Left lobe of liver (tissue), 2 donors: ENCODE results near the gene PLEKHG3. TPM values are rescaled to one million over a fixed set of nuclear protein-coding genes. Genes with fewer than 3 reads are reported as not detected.

Source experiments
- ATAC-seq: fragments of 200-7000 bp; cut with Tn5 transposase; one replicate; pipeline ENCODE4 v1.9.1; 2020; ENCODE audit warnings: mild to moderate bottlenecking, moderate library complexity
- DNase-seq: peaks from one replicate; pipeline ENCODE4 v3.0.0-alpha.2; 2020; ENCODE audit warnings: low spot score
- total RNA-seq: library from RNA; stranded (reverse); gene quantifications from one replicate; pipeline ENCODE4 v1.2.1, GENCODE V29; 2021
- donor health status: DM: no; HTN: no; CAD: no; lungs with moderate emphysema.
- donor health status: DM: no; HTN: yes; CAD: no.

PLEKHG3 gene
- total RNA-seq, 1 donor from 2014 or later = 32.8 TPM

DNA sequence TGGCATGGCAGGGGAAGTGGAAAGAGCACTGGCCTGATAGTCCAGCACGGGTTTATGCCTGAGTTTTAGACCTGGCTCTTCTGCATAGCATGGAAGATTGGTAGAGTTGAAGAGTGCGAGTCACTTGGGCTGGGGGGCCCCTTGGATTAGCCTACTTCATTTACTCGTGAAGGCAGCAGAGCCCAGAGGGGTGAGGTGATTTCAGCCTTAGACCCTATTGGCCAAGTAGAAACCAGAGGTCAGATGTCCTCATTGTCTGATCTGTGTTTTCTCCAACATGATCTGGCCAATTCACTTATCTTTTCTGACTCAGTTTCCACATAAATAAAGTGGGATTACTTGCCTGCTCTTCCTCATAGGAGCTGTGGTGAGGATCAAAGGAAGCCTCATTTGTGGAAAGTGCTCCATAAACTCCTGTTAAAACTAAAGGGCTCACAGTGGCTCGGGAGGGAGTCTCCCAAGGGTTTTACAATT lies 1.9 kb downstream of the PLEKHG3 start:
- DNase-seq = no peak
- no peak for ATAC-seq

GRCh38 chr14:64706593-64707193 lies 2.5 kb downstream of the PLEKHG3 start:
- ATAC-seq (peak; percentile 64), DNase-seq (peak; percentile 87)

DNA sequence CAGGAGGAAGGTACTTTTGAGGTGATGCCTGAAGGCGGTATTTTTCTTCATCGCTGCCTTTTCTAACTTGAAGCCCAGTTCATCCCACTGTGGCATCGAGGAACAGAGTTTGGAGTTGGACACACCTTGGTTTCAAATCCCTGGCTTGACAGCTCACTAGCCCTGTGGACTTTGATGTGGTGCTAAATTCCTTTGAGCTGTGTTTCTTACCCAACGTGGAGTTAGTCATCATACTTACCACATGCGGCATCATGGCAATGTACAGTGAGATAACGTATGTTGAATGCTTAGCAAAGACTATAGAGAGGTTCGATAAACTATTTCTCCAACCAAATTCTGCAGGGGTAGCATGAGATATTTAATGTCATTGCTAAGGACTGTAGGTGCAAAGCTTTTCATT lies 3.4 kb downstream of the PLEKHG3 start:
- DNase-seq (peak; percentile 62), ATAC-seq (peak; percentile 3)

GRCh38 chr14:64708148-64709004 lies 4.2 kb downstream of the PLEKHG3 start:
- ATAC-seq (no peak), DNase-seq (no peak)

GRCh38 chr14:64709126-64709525 lies 4.9 kb downstream of the PLEKHG3 start:
- ATAC-seq = no peak
- no peak for DNase-seq

- DNase-seq = peak; percentile 90
- peak; percentile 73 for ATAC-seq
Observed at GRCh38 chr14:64711039-64711438, 6.8 kb downstream of the PLEKHG3 start.

DNA sequence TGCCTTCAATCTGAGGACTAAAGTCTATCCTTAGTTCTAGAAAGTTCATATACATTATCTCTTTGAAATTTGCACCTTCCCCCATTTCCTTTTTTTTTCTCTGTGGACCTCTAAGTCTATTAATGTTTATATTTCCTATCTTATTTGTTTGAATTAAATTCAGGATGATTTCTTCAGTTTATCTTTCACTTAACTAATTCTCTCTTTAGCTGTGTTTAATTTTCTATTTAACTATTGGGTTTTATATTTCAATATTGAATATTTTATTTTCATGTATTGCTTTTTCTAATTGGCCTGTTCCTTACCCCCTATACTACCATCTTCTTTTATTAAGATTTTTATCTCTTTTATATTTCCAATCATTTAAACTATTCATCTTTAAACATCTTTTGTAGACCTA lies 9.5 kb downstream of the PLEKHG3 start:
- no peak for ATAC-seq
- no peak for DNase-seq

GRCh38 chr14:64714432-64715025 lies 10.3 kb downstream of the PLEKHG3 start:
- ATAC-seq (no peak), DNase-seq (no peak)

GRCh38 chr14:64715146-64715627 lies 11.0 kb downstream of the PLEKHG3 start:
- DNase-seq = no peak

GRCh38 chr14:64715628-64716412 lies 11.6 kb downstream of the PLEKHG3 start:
- DNase-seq = no peak
- peak; percentile 6 for ATAC-seq

More at GRCh38 chr14:64715146-64715627, 11.0 kb downstream of the PLEKHG3 start:
- no peak for ATAC-seq

- DNase-seq (peak; percentile 66), ATAC-seq (peak; percentile 23)
Observed at GRCh38 chr14:64717870-64718269, 13.6 kb downstream of the PLEKHG3 start.

DNA sequence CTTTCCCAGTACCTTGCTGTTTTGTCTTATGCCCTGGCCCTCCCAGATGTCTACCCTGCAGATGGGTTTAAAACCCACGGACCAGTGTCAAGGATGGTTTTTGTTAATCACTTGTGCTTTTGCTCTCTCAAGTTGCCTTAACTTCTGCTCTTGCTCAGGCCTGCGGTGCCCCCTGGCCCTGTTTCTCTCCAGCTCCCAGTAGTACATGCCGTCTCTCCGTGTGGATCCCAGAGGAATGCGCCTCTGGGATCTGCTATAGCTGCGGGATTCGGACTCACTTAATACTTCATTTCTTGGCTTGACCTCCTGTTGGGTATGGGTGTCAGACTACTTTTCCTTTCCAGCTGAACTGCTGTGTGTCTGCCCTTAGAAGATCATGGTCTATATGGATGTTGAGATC lies 14.5 kb downstream of the PLEKHG3 start:
- DNase-seq (no peak), ATAC-seq (no peak)

GRCh38 chr14:64719601-64720000 lies 15.4 kb downstream of the PLEKHG3 start:
- DNase-seq (no peak), ATAC-seq (no peak)

DNA sequence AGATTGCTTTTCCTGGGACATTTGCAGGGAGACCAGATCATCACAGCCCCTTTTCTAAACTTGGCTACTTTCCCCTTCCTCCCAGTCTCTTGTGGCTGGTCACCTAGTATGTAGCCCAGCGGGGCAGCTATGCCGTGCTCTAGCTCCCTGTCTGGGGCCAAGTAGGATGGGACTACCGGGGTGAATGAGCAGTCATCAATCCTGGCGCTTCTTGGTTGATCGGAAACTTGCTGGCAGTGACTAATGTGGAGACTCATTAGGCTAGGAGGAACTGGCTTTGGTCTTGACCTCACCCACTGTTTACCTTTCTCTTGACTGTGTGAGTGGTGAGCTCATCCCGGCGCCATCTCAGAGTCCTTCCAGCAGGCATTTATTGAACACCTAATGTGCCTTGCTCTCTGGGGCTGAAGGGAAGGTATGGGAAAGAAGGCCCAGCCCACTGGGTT lies 15.9 kb downstream of the PLEKHG3 start:
- DNase-seq (no peak), ATAC-seq (peak; percentile 64)

- DNase-seq (peak; percentile 72), ATAC-seq (peak; percentile 77)
Observed at GRCh38 chr14:64721391-64721791, 17.2 kb downstream of the PLEKHG3 start.

DNA sequence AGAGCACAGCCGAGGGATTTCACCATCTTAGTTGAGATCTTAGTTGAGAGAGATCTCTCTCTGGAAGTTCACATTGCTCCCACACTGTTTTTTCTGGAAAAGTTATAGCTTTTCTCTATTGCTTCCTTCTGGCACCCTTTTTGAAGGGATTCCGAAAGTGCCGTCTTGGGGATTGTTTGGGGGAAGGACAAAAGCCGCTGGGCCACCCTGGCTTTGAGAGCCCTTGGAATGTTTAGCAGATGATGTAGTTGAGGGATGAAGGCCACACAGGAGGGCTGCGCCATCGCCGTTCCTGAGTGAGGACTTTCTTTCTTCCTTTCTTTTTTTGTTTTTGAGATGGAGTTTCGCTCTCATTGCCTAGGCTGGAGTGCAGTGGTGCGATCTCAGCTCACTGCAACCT lies 17.7 kb downstream of the PLEKHG3 start:
- ATAC-seq (no peak), DNase-seq (no peak)

- no peak for ATAC-seq
Observed at GRCh38 chr14:64722842-64723447, 18.7 kb downstream of the PLEKHG3 start.

GRCh38 chr14:64723691-64724577 lies 19.7 kb downstream of the PLEKHG3 start:
- DNase-seq (no peak), ATAC-seq (no peak)

More at GRCh38 chr14:64722842-64723447, 18.7 kb downstream of the PLEKHG3 start:
- DNase-seq = no peak

DNA sequence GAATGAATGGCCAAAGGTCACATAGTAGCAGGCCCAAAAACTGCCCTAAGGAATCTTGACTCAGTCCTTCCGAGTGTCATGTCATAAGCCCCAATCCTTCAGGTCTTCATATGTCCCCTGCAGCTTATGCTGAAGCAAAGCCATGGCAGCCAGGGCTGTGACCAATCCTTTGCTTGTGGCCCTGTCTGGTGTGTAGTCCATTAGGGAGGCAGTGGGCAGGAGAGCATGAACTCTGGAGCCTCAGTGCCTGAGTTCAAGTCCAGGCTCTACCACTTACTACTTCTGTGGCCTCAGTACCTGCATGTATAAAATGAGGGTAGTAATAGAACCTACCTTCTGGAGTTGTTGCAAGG lies 20.3 kb downstream of the PLEKHG3 start:
- ATAC-seq = no peak
- DNase-seq = no peak
